Stimulated activated CD8-positive, alpha-beta memory T cell treated with anti-CD3 and anti-CD28 coated beads, Interleukin-12 subunit alpha, Interleukin-12 subunit beta, amount 100 ng/mL, for 1 hour (primary cell): Measurements from ENCODE around the gene LSS.
"Not testable (repeated sequence)": the region's sequence is repeated elsewhere in the genome, so short reads cannot be mapped to it uniquely, and the experiment has no call there.

Experiments
- DNase-seq: peaks from one replicate; pipeline ENCODE4 v3.0.0-alpha.2; 2020; ENCODE audit warnings: low read depth

The LSS gene

GRCh38 chr21:46152927-46153246 lies 75.7 kb downstream of the LSS start:
- DNase-seq: no peak

- DNase-seq: no peak
Observed at GRCh38 chr21:46151989-46152926, 76.3 kb downstream of the LSS start.

- DNase-seq: no peak
Observed at GRCh38 chr21:46151261-46151988, 77.1 kb downstream of the LSS start.

GRCh38 chr21:46150491-46151121 lies 78.0 kb downstream of the LSS start:
- no peak for DNase-seq

DNA sequence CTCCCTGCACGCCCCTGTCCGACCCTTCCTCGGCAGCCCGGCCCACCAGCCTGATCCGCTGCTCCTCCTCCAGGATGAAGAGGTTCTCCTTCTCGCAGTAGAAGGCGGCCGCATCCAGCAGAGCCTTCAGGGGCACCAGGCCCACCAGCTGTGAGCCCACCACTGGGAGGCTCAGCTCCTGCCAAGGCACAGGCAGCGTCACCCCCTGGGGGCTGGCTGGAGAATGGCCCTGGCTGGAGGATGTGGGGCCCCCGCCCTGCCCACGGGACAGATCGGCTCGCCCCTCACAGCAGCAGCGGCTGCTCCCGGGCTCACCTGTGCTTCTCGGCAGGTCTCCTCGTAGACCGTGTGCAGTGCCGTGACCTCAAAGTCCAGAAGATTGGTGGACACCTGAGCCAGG lies 78.5 kb downstream of the LSS start:
- no peak for DNase-seq

- DNase-seq: no peak
Observed at GRCh38 chr21:46149205-46149901, 79.2 kb downstream of the LSS start.

DNA sequence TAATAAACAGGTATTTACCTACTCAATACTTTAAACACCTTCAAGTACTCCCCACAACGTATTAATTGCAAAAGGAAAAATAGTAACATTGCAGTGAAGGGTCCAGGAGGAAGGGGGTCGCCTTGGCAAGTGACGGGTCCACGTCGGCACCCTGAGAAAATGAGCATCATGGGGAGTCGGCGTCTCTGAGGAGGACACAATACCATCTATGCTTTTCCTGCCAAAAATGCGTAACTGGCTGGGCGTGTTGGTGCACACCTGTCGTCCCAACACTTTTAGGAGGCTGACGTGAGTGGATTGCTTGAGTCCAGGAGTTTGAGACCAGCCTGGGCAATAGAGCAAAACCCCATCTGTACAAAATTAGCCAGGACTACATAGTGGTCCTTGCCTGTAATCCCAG lies 80.5 kb downstream of the LSS start:
- no peak for DNase-seq

- peak; percentile 20 for DNase-seq
Observed at GRCh38 chr21:46147429-46147828, 81.1 kb downstream of the LSS start.

GRCh38 chr21:46146856-46147255 lies 81.7 kb downstream of the LSS start:
- DNase-seq: no peak

GRCh38 chr21:46145840-46146691 lies 82.5 kb downstream of the LSS start:
- no peak for DNase-seq

DNA sequence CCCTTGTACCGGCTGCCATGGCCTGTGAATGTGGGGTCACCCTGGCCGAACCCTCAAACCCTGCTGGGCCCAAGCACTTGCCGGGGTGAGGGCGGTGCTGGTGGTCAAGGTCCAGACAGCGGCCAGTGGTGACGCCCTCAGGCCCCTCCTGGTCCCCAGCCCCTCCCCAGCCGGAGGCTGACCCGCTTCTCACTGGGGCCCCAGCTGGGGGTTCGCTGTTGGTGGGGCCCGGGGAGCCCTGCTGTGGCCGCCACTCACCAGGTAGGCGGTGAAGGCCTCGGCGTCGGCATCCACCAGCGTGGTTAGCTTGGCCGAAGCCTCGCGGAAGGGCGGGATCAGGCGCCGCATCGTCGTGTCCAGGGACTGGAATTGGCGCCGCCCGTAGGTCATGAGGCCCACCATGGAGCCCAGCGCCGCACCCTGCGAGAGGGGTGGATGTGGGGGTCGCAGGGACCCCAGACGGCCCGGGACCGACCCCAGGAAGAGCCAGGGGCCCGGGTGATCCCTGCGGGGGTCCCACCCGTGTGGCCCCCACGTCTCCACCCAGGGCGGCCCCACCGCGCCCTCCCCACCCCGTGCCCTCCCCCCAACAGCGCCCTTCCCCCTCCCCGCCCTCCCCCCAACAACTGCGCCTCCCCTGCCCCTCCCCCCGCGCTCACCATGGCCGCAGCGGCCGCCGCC lies 83.3 kb downstream of the LSS start:
- DNase-seq: no peak

DNA sequence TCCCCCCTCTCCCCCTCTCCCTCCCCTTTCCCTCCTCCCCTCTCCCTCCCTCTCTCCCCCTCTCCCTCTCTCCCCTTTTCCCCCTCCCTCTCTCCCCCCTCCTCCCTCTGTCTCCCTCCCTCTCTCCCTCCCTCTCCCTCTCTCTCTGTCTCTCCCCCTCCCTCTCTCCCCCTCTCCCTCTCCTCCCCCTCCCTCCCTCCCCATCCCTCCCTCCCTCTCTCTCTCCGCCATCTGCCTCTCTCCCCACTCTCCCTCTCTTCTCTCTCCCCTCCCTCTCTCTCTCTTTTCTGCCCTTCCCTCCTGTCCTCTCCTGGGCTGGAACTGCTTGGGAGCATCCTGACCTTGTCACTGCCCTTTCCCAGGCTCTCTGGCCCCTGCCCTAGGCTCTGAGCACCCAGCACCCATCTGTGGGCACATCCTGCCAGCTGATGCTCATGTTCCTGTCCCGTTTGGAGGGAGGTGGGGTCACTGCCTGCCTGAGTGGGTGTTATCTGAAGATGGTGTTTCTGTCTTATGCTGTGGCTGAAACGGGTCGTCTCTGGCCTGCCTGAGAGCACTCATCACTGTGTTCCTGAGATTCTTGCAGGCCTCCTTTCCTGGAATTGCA lies 84.0 kb downstream of the LSS start:
- no peak for DNase-seq

DNA sequence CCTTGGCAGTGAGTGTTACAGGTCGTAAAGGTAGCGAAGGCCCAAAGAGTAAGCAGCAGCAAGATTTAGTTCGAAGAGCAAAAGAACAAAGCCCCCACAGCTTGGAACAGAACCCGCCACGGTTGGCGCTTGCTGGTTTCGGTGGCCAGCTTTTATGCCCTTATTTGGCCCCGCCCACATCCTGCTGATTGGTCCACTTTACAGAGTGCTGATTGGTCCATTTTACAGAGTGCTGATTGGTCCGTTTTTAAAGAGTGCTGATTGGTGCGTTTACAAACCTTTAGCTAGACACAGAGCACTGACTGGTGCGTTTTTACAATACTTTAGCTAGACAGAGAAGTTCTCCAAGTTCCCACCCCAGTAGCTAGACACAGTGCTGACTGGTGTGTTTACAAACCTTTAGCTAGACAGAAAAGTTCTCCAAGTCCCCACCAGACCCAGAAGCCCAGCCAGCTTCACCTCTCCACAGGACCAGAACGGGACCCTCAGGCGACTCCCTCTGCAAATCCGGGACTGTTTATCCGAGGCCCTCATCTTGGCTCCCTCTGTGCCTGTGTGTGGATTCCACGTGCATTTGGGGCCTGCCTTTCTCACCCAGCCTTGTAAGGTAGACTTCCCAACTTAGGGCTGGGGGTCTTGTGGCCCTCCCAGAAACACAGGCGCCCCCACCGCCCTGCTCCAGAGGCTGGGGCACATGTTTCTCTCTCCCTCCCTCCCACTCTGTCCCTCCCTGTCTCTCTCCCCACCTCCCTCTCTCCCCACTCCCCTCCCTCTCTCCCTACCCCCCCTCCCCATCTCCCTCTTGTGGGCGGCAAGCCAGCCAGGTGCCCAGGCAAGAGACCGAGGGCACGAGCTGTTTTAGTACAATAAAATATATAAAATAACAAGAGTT lies 85.7 kb downstream of the LSS start:
- no peak for DNase-seq

- DNase-seq: no peak
Observed at GRCh38 chr21:46141767-46142581, 86.6 kb downstream of the LSS start.

DNA sequence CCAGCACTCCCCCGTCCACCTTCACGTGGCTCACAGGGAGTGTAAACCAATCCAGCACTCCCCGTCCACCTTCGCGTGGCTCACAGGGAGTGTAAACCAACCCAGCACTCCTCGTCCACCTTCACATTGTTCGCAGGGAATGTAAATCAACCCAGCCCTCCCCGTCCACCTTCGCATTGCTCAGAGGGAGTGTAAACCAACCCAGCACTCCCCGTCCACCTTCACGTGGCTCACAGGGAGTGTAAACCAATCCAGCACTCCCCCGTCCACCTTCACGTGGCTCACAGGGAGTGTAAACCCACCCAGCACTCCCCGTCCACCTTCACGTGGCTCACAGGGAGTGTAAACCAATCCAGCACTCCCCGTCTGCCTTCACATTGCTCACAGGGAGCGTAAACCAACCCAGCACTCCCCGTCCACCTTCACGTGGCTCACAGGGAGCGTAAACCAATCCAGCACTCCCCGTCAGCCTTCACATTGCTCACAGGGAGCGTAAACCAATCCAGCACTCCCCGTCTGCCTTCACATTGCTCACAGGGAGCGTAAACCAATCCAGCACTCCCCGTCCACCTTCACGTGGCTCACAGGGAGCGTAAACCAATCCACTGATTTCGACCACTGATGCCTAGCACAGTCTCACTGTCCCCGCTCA lies 88.1 kb downstream of the LSS start:
- DNase-seq: not testable (repeated sequence)

DNA sequence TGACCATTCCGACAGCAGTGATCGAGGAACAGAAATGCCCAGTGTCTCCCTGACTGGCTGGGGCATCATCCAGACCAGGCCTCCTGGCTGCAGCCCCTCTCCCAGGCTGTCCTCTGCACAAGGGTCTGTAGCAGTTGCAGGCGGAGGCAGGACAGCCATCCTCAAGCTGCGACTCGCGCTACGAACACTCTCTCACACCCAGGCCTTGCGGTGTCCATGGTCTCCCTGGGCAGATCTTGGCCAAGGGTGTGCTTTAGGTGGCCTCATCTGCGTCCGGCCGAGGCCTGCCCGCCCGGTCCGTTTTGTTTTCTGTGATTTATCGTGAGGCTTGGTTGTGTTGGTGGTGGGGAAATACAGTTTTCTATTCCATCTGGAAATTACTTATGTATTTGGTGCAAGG lies 88.9 kb downstream of the LSS start:
- no peak for DNase-seq

DNA sequence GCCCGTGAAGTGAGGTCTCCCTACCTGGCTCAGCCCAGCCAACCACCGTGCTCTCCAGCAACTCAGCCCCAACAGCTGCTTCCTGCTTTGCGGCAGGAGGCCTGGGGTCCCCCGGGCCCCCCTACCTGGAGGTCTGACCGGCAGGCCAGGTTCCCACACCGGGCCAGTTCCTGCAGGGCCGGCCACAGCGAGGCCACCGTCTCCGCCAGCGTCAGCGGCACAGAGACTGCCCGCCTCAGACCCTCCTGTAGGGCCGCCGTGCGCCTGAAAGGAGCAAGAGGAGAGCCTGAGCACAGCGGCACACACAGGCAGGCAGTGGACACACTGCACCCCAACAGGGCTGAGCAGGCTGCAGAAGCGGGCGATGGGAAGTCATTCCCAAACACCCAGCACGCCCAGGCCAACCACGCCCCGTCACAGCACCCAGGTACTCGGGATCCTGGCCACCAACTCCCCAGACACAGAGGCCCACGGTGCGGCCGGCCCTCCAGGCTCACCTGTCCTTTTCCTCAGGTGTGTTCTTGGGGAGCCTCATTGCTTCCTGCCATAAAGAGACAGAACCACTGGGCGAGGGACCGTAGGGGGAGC lies 90.1 kb downstream of the LSS start:
- no peak for DNase-seq
